SJCRH30 (cell line): Measurements from ENCODE around the gene POLR2H. TPM values are rescaled to one million over a fixed set of nuclear protein-coding genes. Genes with fewer than 3 reads are reported as not detected.

ENCODE experiments used
- DNase-seq, 2 experiments: peaks; one replicate each; pipeline ENCODE4 v3.0.0-alpha.2; 2015 to 2020
- H3K27ac ChIP-seq: fragments of 250-450 bp; sonication (Bioruptor Pico); 2 replicates; pipeline ENCODE4 v1.5.1; 2020; ENCODE audit warnings: mild to moderate bottlenecking, moderate library complexity
- H3K27me3 ChIP-seq: fragments of 250-450 bp; sonication (Bioruptor Pico); 2 replicates; pipeline ENCODE4 v1.5.1; 2020; ENCODE audit warnings: mild to moderate bottlenecking, moderate library complexity
- H3K36me3 ChIP-seq: fragments of 250-450 bp; sonication (Bioruptor Pico); 2 replicates; pipeline ENCODE4 v1.5.1; 2020; ENCODE audit warnings: mild to moderate bottlenecking, moderate library complexity
- H3K4me1 ChIP-seq: fragments of 250-450 bp; sonication (Bioruptor Pico); 2 replicates; pipeline ENCODE4 v1.5.1; 2020; ENCODE audit warnings: mild to moderate bottlenecking, moderate library complexity
- H3K4me3 ChIP-seq: fragments of 250-450 bp; sonication (Bioruptor Pico); 2 replicates; pipeline ENCODE4 v1.5.1; 2020; ENCODE audit warnings: mild to moderate bottlenecking, moderate library complexity
- H3K9me3 ChIP-seq: fragments of 250-450 bp; sonication (Bioruptor Pico); replicated peaks from 2 replicates; pipeline ENCODE4 v1.5.1; 2020; ENCODE audit warnings: mild to moderate bottlenecking, moderate library complexity
- total RNA-seq: library from RNA; depleted of rRNA; stranded (reverse); fragments of >200 nt; shearing (Covaris generic); gene quantifications from 2 replicates; pipeline ENCODE4 v1.2.3, GENCODE V29; 2014

The POLR2H gene
- total RNA-seq, 1 experiment from 2014 or later: 91.6 TPM

DNA sequence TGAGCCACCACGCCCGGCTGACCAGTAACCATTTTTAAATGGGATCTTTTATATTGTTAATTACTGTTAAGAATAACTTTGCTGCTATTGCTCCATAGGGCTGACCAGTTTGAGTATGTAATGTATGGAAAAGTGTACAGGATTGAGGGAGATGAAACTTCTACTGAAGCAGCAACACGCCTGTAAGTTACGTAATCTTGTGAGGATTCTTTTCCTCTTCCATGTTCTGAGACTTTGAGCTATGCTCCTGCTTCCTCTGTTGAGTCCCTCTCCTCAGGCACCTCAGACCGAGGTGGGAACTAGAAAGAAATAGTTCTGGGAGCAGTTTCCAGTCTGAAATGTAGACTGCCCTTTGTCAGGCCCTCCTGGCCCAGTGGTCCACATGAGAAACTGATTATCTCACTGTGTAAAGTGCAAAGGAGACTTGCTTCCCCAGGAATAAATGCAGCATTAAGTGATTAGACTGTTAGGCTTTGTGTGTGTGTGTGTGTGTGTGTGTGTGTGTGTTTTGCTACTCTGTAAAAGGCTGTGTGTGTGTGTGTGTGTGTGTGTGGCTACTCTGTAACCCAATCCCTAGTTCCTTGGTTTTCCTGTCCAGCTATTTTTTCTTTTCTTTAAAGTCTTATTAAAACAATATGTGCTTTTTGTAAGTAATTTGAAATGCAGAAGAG is 5.2 kb downstream of the POLR2H start:
- Histone ChIP-seq H3K27ac (no peak overlapping the region), H3K4me1 (peaks cover 5% of the 10 kb centered on the region), H3K36me3 (peaks cover 26% of the 10 kb centered on the region), H3K4me3 (no peak overlapping the region), H3K9me3 (no peaks in the 10 kb centered on the region), H3K27me3 (no peaks in the 10 kb centered on the region)
- DNase-seq: no peak

DNA sequence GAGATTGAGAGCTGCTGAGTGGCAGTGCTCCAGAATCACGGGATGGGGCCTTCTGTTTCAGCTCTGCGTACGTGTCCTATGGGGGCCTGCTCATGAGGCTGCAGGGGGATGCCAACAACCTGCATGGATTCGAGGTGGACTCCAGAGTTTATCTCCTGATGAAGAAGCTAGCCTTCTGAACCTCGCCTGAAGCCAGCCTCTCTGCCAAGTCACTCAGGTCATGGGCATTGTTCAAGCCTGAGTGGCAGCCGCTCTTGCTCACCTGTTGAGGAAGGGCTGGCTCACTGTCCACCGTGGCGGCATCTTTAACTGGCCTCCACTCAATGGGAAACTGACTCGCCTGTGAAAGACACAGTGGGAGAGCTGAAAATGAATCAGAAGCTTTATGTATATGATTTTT is 6.6 kb downstream of the POLR2H start:
- H3K27ac ChIP-seq: no peak overlapping the region
- H3K9me3 ChIP-seq: no peaks in the 10 kb centered on the region
- H3K36me3 ChIP-seq: peaks cover 26% of the 10 kb centered on the region
- H3K4me1 ChIP-seq: peaks cover 8% of the 10 kb centered on the region
- no peaks in the 10 kb centered on the region for H3K27me3 ChIP-seq
- DNase-seq: no peak
- H3K4me3 ChIP-seq: no peak overlapping the region

DNA sequence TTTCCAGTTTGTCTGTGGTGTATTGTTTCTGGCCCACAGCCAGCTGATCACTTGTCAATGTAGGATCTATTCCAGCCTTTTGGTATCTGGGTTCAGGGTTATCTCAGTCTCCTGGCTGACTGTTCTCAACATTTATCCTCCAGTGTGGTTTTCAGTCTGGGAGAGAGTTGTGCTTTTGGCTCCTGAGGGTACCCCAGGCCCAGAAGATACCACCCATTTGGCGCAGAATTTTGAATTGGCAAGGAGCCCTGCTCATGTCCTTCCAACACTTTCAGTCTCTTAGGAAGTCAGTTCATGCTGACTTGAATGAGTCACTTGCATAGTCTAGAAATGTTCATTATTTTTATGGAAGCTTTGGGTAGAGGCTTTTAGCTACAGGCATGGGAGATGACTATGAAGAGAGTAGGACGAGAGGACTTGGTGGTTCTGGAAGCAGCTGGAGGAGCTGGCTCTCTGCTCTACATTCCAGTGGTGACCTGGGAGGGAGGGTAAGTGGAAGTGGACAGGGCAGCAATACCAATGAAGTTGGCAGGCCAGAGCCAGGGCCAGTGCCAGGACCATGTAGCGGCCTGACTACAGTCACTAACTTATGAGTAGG is 7.2 kb downstream of the POLR2H start:
- no peak overlapping the region for H3K4me3 ChIP-seq
- H3K36me3 ChIP-seq: peaks cover 26% of the 10 kb centered on the region
- H3K4me1 ChIP-seq: peaks cover 8% of the 10 kb centered on the region
- no peak for DNase-seq
- H3K27ac ChIP-seq: no peak overlapping the region
- no peaks in the 10 kb centered on the region for H3K27me3 ChIP-seq
- H3K9me3 ChIP-seq: no peaks in the 10 kb centered on the region

DNA sequence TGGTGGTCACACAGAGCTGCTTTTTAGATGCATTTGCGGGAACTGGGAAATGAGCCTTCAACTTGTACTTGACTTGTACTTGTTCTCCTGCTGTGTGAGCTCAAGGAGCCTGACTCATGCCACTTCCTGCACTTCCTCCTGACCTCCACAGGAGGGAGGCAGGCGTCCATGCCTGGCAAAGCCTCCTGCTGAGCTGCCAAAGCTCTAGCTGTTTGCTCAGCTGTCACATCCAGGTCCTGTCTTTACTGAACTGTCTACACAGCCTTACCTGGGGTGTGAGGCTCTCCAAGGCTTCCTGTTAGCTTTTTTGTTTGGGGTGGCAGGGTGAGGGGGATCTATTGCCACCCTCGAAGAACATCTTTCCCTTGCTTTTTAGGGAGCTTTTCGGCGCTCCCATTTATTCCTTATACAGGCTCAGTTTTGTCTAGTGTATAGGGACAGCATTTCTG is 10.1 kb downstream of the POLR2H start:
- H3K4me3 ChIP-seq: no peak overlapping the region
- no peaks in the 10 kb centered on the region for H3K27me3 ChIP-seq
- peaks cover 14% of the 10 kb centered on the region for H3K36me3 ChIP-seq
- H3K9me3 ChIP-seq: no peaks in the 10 kb centered on the region
- H3K4me1 ChIP-seq: peaks cover 8% of the 10 kb centered on the region
- peak; percentile 84 to 90 for DNase-seq
- H3K27ac ChIP-seq: no peak overlapping the region

DNA sequence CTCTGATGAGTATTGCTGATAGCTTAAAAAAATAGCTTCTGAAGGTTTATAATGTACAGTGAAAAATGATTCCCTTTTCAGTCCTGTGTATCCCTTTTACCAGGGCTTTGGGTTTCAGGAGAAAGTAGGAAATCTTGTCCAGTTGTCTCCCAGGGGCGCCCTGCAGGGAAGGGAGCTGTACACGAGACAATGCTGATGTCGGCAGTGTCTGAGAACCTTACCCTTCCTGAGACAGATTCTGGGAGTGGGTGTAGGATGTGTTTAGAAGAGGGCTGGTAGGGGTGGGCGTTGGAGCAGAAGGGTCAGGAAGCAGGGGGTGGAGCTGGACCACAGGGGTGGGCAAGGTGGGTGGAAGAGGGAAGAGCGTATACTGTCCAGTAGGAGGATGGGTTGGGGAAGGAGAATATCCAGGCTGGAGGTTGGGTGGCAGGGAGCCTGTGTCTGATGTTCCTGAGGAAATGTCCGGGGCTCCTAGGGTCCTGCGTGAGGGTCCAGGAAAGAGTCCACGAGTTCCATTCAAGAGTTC is 10.8 kb downstream of the POLR2H start:
- H3K27ac ChIP-seq: no peak overlapping the region
- H3K27me3 ChIP-seq: no peaks in the 10 kb centered on the region
- H3K36me3 ChIP-seq: peaks cover 11% of the 10 kb centered on the region
- no peak for DNase-seq
- H3K4me1 ChIP-seq: peaks cover 8% of the 10 kb centered on the region
- H3K9me3 ChIP-seq: no peaks in the 10 kb centered on the region
- H3K4me3 ChIP-seq: no peak overlapping the region

DNA sequence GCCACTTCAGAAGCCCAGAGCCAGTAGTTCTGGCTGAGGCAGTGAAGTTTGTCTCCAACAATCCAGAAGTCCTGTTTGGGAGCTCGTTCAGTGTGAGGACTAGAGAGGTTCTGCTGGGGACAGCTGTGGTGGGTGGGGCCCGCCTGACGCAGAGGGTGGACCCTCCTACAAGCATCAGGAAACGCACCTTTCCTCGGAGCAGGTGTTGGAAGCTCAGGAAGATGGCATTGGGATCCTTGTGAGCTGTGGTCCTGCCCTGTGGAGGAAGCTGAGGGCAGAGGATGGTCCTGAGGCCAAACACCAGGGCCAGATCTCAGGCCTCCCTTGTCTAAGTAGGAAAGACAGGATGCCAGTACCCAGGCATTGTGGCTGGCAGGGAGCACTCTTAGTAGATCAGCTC is 11.4 kb downstream of the POLR2H start:
- H3K9me3 ChIP-seq: no peaks in the 10 kb centered on the region
- H3K4me3 ChIP-seq: no peak overlapping the region
- H3K4me1 ChIP-seq: peaks cover 8% of the 10 kb centered on the region
- no peaks in the 10 kb centered on the region for H3K27me3 ChIP-seq
- no peak overlapping the region for H3K27ac ChIP-seq
- H3K36me3 ChIP-seq: peaks cover 7% of the 10 kb centered on the region
- DNase-seq: no peak

DNA sequence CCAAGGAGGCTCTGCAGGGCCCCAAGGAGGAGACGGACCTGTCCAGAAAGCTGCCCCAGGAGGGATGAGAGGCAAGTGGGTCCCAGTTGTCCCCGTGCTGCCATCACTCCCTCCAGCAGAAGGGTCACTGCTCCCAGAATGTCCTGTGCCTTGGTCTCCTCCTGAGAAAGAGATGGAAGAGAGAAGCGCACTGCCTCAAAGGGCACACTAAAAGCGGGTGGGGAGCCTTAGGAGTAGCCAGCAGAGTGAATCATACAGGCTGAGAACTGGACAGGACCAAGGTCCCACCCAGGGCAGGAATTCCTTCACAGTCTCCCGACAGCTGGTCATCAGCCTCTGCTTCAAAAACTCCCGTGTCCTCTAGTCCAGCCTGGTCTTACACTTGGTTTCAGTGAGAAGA is 11.9 kb downstream of the POLR2H start:
- peaks cover 11% of the 10 kb centered on the region for H3K4me1 ChIP-seq
- no peaks in the 10 kb centered on the region for H3K9me3 ChIP-seq
- no peak overlapping the region for H3K4me3 ChIP-seq
- peaks cover 2% of the 10 kb centered on the region for H3K36me3 ChIP-seq
- no peaks in the 10 kb centered on the region for H3K27me3 ChIP-seq
- DNase-seq: no peak
- no peak overlapping the region for H3K27ac ChIP-seq

DNA sequence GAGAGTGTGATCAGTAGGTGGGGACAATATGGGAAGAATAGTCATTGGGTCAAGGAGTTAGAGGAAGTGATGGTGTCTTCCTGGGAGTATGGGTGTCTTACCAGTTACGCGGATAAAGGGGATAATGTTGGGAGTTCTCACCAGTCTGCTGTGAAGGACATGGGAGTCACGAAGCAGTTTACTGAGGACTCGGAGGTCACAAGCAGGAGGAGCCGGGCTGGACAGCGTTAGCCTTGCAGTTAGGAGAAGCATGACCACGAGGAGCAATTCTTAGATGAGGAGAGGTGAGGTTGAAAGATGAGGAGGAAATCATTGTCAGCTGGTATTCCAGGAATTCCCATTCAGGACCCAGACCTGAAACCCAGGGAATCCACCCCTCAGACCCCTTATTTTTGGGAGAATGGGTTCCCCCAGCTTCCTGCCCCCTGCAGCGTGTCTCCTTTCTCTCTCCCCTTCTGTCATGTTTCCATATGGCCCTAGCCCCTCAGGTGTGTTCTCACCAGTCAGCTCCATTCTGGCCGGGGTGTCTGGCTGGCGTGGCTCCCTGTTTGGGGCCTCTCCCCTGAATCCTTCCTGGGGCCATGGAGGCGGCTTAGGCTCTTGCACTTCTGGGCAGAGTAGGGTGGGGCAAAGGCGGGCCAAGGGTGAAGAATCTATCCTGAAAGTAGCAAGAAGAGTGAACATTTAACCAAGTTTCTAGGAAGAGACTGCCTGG is 14.4 kb downstream of the POLR2H start:
- Histone ChIP-seq H3K27me3 (no peaks in the 10 kb centered on the region), H3K36me3 (no peaks in the 10 kb centered on the region), H3K9me3 (no peaks in the 10 kb centered on the region)

DNA sequence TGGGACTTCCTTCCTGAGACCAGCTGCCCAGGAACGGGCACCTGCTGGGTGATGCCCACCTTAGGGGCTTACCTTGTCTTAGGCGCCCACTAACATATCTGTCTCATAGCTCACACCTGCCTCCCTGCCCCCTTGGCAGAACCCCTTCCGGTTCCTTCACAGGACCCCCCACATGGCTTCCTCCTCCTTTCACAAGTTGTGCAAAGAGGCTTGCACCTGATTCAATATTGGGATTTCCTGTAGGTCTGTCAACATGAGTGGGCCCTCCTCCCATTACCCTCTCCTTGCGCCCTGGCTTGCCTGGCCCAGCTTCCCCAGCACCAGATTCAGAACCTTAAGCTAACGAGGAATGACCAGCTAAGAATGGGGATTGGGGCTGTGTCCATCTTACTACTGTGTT is 15.9 kb downstream of the POLR2H start:
- Histone ChIP-seq H3K4me1 (peaks cover 14% of the 10 kb centered on the region), H3K9me3 (no peaks in the 10 kb centered on the region), H3K27me3 (no peaks in the 10 kb centered on the region), H3K27ac (no peak overlapping the region), H3K36me3 (no peaks in the 10 kb centered on the region), H3K4me3 (peak overlapping the region; percentile 30; the same call in 1 of the 2 replicates)
- no peak for DNase-seq

More for the DNA sequence above, 14.4 kb downstream of the POLR2H start:
- Histone ChIP-seq H3K4me1 (peaks cover 22% of the 10 kb centered on the region), H3K4me3 (no peak overlapping the region), H3K27ac (no peak overlapping the region)
- no peak for DNase-seq

DNA sequence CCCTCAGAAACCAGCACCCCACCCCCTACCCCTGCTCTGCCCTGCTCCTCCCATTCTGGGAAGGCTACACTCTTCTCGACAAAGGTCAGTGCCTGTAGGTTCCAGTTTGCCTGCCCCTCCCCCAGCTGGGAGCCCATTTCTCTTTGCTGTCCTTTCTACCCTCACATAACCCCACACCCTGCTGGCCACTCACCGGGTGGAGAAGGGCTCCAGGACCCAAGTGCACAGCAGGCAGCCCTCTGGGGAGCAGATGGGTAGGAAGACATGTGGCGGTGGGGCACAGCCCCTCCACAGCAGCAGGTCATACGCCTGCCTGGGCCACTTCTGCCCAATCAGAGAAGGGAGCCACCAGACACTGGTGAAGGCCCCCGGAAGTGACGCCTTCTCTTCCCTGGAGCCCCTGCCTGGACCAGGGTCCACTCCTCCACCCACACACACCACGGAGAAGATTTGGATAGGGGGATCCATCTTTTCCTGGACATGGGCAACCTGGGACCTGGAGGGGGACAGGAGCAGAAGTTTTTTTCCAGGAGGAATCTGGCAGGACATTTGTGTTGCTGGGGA is 16.5 kb downstream of the POLR2H start, which contains the start of gene THPO:
Gene THPO (minus strand): TSS at position 326 of the 564 bp plus-strand sequence. CDS start 1,948 bp downstream, outside the sequence.
- no peaks in the 10 kb centered on the region for H3K36me3 ChIP-seq
- peak in 1 of 2 experiments; percentile 35 for DNase-seq
- H3K9me3 ChIP-seq: no peaks in the 10 kb centered on the region
- peaks cover 14% of the 10 kb centered on the region for H3K4me1 ChIP-seq
- H3K27ac ChIP-seq: peak within 1 kb of the TSS; percentile 16; the same call in 1 of the 2 replicates
- H3K27me3 ChIP-seq: no peaks in the 10 kb centered on the region
- H3K4me3 ChIP-seq: peak within 1 kb of the TSS; percentile 70

DNA sequence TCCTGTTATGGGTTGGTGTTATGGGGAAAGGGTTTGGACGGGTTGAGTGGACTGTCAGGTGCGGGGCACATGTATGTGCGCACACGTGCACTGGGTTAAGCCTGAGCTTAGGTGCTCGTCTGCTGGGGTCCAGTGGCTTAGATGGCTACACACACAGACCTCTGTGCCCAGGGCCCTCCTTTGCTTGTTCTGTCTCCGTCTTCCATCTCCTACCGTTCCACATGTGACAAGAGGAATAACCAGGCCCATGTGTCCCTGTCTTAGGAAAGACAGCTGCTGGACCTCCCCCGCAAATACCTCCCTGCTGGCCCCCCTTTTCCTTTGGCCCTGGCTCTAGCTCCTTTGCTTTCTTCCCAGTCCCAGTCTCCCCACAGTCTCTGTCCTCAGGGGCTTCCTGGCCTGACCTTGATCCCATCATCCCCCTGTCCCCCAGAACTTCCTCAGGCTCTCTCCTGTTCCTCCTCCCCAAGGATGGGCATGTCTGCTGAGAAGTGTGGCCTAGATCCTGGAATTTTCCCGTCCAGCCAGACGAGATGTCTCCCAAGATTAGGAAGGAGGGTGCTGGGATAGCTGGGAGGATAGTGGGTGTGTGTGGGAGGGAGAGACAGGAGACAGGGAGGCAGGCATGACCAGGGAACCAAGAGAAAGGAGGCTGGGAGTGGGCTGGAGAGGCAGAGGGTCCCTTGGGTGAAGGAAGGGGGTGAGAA is 17.3 kb downstream of the POLR2H start:
- H3K27ac ChIP-seq: peak overlapping the region; percentile 16; the same call in 1 of the 2 replicates
- H3K4me1 ChIP-seq: peaks cover 14% of the 10 kb centered on the region
- H3K9me3 ChIP-seq: no peaks in the 10 kb centered on the region
- H3K4me3 ChIP-seq: peak overlapping the region; percentile 70
- peak; percentile 39 to 64 for DNase-seq
- no peaks in the 10 kb centered on the region for H3K36me3 ChIP-seq
- no peaks in the 10 kb centered on the region for H3K27me3 ChIP-seq

DNA sequence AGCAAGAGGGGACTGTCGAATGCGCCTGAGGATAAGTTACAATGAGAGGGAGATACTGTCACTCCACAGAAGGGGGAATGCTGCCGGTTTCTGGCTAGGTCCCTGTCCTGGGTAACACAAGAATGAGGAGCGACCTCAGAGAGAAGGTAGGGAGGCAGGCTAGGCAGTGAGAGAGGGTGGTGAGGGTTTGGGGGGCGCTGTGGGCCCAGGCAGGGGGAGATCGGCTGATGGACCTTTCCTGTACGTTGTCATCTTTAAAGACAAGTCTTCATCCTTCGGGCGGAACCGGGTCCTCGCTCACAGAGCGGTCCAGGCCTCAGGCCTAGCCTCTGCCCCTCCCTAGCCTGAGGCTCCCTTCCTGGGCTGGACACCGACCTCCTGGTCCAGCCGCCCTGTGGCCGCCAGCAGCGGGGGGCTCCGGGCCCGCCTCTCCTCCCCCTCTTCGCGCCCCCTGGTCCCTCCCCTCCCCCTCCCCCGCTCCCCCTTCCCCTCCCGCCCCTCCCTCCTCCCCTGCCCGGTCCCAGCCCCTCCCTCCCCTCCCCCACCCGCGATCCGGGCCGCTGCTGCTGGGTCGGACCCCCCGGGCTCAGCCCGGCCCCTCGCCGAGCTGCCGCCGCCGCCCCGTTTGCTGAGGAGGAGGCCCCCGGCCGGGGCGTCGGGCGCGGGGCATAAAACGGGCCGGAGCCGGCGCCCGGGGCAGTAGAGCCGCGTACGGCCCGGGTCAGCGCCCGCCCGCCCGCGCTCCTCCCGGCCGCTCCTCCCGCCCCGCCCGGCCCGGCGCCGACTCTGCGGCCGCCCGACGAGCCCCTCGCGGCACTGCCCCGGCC is 18.1 kb downstream of the POLR2H start, which contains the start of gene CHRD:
Gene CHRD (plus strand): TSS at position 697 of the 827 bp plus-strand sequence. CDS start 265 bp downstream, outside the sequence.
- peaks cover 14% of the 10 kb centered on the region for H3K4me1 ChIP-seq
- peak within 1 kb of the TSS; percentile 16; the same call in 1 of the 2 replicates for H3K27ac ChIP-seq
- peak; percentile 21 to 48 for DNase-seq
- H3K27me3 ChIP-seq: no peaks in the 10 kb centered on the region
- no peaks in the 10 kb centered on the region for H3K9me3 ChIP-seq
- H3K36me3 ChIP-seq: no peaks in the 10 kb centered on the region
- H3K4me3 ChIP-seq: peak within 1 kb of the TSS; percentile 70

DNA sequence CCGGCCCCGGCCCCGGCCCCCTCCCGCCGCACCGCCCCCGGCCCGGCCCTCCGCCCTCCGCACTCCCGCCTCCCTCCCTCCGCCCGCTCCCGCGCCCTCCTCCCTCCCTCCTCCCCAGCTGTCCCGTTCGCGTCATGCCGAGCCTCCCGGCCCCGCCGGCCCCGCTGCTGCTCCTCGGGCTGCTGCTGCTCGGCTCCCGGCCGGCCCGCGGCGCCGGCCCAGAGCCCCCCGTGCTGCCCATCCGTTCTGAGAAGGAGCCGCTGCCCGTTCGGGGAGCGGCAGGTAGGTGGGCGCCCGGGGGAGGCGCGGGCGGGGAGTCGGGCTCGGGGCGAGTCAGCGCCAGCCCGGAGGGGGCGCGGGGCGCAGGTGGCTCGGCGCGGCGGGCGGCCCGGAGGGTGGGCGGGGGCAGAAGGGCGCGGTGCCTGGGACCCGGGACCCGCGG is 18.7 kb downstream of the POLR2H start:
- DNase-seq: peak; percentile 70 to 73
- H3K4me1 ChIP-seq: peaks cover 14% of the 10 kb centered on the region
- no peak overlapping the region for H3K27ac ChIP-seq
- peak overlapping the region; percentile 70 for H3K4me3 ChIP-seq
- no peaks in the 10 kb centered on the region for H3K9me3 ChIP-seq
- no peaks in the 10 kb centered on the region for H3K27me3 ChIP-seq
- no peaks in the 10 kb centered on the region for H3K36me3 ChIP-seq
